DOHH2 (cell line): ENCODE data around the gene PEX14.

Experiments used
- H3F3A ChIP-seq: fragments of 200-600 bp; sonication (generic), shearing (Covaris generic); 2 replicates; pipeline ENCODE4 v1.6.0; 2016; ENCODE audit warnings: antibody characterized with exemption, mild to moderate bottlenecking; ENCODE audit not compliant: control insufficient read depth, insufficient read depth
- H3K27ac ChIP-seq: fragments of 200-600 bp; sonication (generic); 2 replicates; pipeline ENCODE4 v1.5.1; 2014; ENCODE audit warnings: low read depth, mild to moderate bottlenecking, low read length, moderate library complexity
- H3K27me3 ChIP-seq: fragments of 200-600 bp; sonication (generic); 2 replicates; pipeline ENCODE4 v1.6.1; 2014; ENCODE audit warnings: mild to moderate bottlenecking, low read length, mixed read lengths; ENCODE audit not compliant: control insufficient read depth
- H3K36me3 ChIP-seq: fragments of 200-600 bp; sonication (generic); 2 replicates; pipeline ENCODE4 v1.6.1; 2014; ENCODE audit warnings: mild to moderate bottlenecking, low read length, moderate library complexity, mixed read lengths; ENCODE audit not compliant: control insufficient read depth
- H3K4me1 ChIP-seq: fragments of 200-600 bp; sonication (generic); 2 replicates; pipeline ENCODE4 v1.6.1; 2014; ENCODE audit warnings: mild to moderate bottlenecking, low read length, mixed read lengths; ENCODE audit not compliant: control insufficient read depth
- H3K4me2 ChIP-seq: fragments of 200-600 bp; sonication (generic); 2 replicates; pipeline ENCODE4 v1.6.0; 2014; ENCODE audit warnings: mild to moderate bottlenecking, low read length, moderate library complexity
- H3K4me3 ChIP-seq: fragments of 200-600 bp; sonication (generic); 2 replicates; pipeline ENCODE4 v1.5.1; 2014; ENCODE audit warnings: mild to moderate bottlenecking, low read length, mixed read lengths
- H3K79me2 ChIP-seq: fragments of 200-600 bp; sonication (generic); 2 replicates; pipeline ENCODE4 v1.6.1; 2014; ENCODE audit warnings: mild to moderate bottlenecking, low read length, mixed read lengths; ENCODE audit not compliant: control insufficient read depth
- H3K9me2 ChIP-seq: fragments of 200-600 bp; sonication (generic); replicated peaks from 2 replicates; pipeline ENCODE4 v1.6.1; 2014; ENCODE audit warnings: mild to moderate bottlenecking, low read length, mixed read lengths; ENCODE audit not compliant: control insufficient read depth
- H3K9me3 ChIP-seq: fragments of 200-600 bp; sonication (generic); 2 replicates; pipeline ENCODE4 v1.6.1; 2014; ENCODE audit warnings: antibody characterized with exemption, low read length, mixed read lengths; ENCODE audit not compliant: control insufficient read depth, insufficient read depth
- H4K20me1 ChIP-seq: fragments of 200-600 bp; sonication (generic); 2 replicates; pipeline ENCODE4 v1.6.0; 2014; ENCODE audit warnings: low read depth, mild to moderate bottlenecking, antibody characterized with exemption, low read length, moderate library complexity; ENCODE audit not compliant: control insufficient read depth, insufficient read depth
- EZH2phosphoT487 ChIP-seq: fragments of 200-600 bp; sonication (generic); IDR thresholded peaks from 2 replicates; pipeline ENCODE4 v1.6.1; 2017; ENCODE audit warnings: borderline replicate concordance, mild to moderate bottlenecking, antibody characterized with exemption, low read length, moderate library complexity, mixed read lengths
- TF ChIP-seq, protein P1 (sequence below): fragments of 200-600 bp; sonication (generic); IDR thresholded peaks from one replicate; pipeline ENCODE4 v1.5.1; 2014; ENCODE audit warnings: antibody characterized with exemption, mild to moderate bottlenecking, low read depth, low read length; ENCODE audit not compliant: poor library complexity, severe bottlenecking

Gene PEX14

GRCh38 chr1:10480614-10481013, 5.9 kb downstream of the PEX14 start:
- peaks cover 9% of the 10 kb centered on the region for H3K4me1 ChIP-seq
- H3K4me3 ChIP-seq, result no peak overlapping the region
- no peaks in the 10 kb centered on the region for H3F3A ChIP-seq
- H3K9me2 ChIP-seq, result no peaks in the 10 kb centered on the region
- no peak for TF ChIP-seq EZH2phosphoT487
- TF ChIP-seq, protein P1, sequence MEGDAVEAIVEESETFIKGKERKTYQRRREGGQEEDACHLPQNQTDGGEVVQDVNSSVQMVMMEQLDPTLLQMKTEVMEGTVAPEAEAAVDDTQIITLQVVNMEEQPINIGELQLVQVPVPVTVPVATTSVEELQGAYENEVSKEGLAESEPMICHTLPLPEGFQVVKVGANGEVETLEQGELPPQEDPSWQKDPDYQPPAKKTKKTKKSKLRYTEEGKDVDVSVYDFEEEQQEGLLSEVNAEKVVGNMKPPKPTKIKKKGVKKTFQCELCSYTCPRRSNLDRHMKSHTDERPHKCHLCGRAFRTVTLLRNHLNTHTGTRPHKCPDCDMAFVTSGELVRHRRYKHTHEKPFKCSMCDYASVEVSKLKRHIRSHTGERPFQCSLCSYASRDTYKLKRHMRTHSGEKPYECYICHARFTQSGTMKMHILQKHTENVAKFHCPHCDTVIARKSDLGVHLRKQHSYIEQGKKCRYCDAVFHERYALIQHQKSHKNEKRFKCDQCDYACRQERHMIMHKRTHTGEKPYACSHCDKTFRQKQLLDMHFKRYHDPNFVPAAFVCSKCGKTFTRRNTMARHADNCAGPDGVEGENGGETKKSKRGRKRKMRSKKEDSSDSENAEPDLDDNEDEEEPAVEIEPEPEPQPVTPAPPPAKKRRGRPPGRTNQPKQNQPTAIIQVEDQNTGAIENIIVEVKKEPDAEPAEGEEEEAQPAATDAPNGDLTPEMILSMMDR, result no peak
- H4K20me1 ChIP-seq, result no peaks in the 10 kb centered on the region
- H3K4me2 ChIP-seq, result no peak overlapping the region
- H3K27me3 ChIP-seq, result no peaks in the 10 kb centered on the region
- H3K27ac ChIP-seq, result no peak overlapping the region
- H3K9me3 ChIP-seq, result no peaks in the 10 kb centered on the region
- peaks cover 90% of the 10 kb centered on the region for H3K79me2 ChIP-seq
- no peaks in the 10 kb centered on the region; the same call in 1 of the 2 replicates for H3K36me3 ChIP-seq

DNA sequence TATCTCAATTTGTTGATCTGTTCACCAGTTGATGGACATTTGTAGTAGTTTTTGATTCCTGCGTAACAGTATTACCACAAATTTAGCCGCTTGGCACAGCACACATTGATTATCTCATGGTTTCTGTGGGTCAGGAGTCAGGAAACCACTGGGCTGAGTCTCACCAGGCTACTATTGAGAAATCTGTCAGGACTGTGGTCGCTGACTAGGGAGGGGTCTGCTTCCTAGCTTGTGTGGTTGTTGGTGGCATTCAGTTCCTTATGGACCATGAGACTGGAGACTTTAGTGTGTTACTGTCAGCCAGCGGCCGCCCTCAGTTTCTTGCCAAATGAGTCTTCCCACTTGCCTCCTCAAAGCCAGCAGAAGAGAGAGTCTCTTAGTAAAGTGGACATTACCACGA, 9.8 kb downstream of the PEX14 start:
- H3K4me1 ChIP-seq, result peaks cover 2% of the 10 kb centered on the region
- TF ChIP-seq, protein P1, result no peak
- peaks cover 3% of the 10 kb centered on the region; the same call in 1 of the 2 replicates for H3K9me3 ChIP-seq
- no peak overlapping the region for H3K4me2 ChIP-seq
- 0 out of 2 replicates have a peak, but pooled peaks cover under 1% of the 10 kb centered on the region for H4K20me1 ChIP-seq
- H3K27ac ChIP-seq, result no peak overlapping the region
- no peaks in the 10 kb centered on the region for H3K9me2 ChIP-seq
- H3K79me2 ChIP-seq, result peaks cover 75% of the 10 kb centered on the region
- H3K4me3 ChIP-seq, result no peak overlapping the region
- no peaks in the 10 kb centered on the region for H3K27me3 ChIP-seq
- no peaks in the 10 kb centered on the region for H3F3A ChIP-seq
- H3K36me3 ChIP-seq, result no peaks in the 10 kb centered on the region

- Histone ChIP-seq H4K20me1 (0 out of 2 replicates have a peak, but pooled peaks cover 9% of the 10 kb centered on the region), H3K9me2 (no peaks in the 10 kb centered on the region), H3K27me3 (no peaks in the 10 kb centered on the region), H3K27ac (no peak overlapping the region), H3F3A (0 out of 2 replicates have a peak, but pooled peaks cover 2% of the 10 kb centered on the region), H3K4me3 (no peak overlapping the region), H3K36me3 (peaks cover 4% of the 10 kb centered on the region; the same call in 1 of the 2 replicates), H3K4me1 (peaks cover 12% of the 10 kb centered on the region), H3K4me2 (no peak overlapping the region), H3K9me3 (peaks cover 3% of the 10 kb centered on the region; the same call in 1 of the 2 replicates), H3K79me2 (peaks cover 72% of the 10 kb centered on the region)
- no peak for TF ChIP-seq EZH2phosphoT487
- TF ChIP-seq, protein P1, result no peak
Observed at GRCh38 chr1:10489291-10490055, 14.7 kb downstream of the PEX14 start.
